ENCODE results near the gene COL21A1. TPM values are rescaled to one million over a fixed set of nuclear protein-coding genes. Genes with fewer than 3 reads are reported as not detected.

Gene COL21A1
- total RNA-seq, 1 donor from 2014 or later, result 0.57 TPM

GRCh38 chr6:56024931-56025330 lies 222.4 kb downstream of the COL21A1 start:
- Mint-ChIP-seq H3K27me3 (ENCODE audit: low read depth, unreplicated experiment) (no peaks in the 10 kb centered on the region), H3K4me3 (ENCODE audit: unreplicated experiment) (no peak overlapping the region), H3K9me3 (ENCODE audit: unreplicated experiment) (no peaks in the 10 kb centered on the region), H3K36me3 (ENCODE audit: low read depth, unreplicated experiment) (no peaks in the 10 kb centered on the region), H3K4me1 (ENCODE audit: low read depth, unreplicated experiment) (peaks cover 3% of the 10 kb centered on the region), H3K27ac (ENCODE audit: unreplicated experiment) (no peak overlapping the region)
- H3K4me1 ChIP-seq (ENCODE audit: insufficient read depth, low read length), result no peaks in the 10 kb centered on the region
- no peaks in the 10 kb centered on the region for H3K9me3 ChIP-seq (ENCODE audit: insufficient read depth, low read depth, low read length)
- H3K79me2 ChIP-seq (ENCODE audit: insufficient read depth, low read length), result no peaks in the 10 kb centered on the region
- no peak for DNase-seq (ENCODE audit: low read depth)
- H4K20me1 ChIP-seq (ENCODE audit: insufficient read depth, low read length), result no peaks in the 10 kb centered on the region
- H3K4me3 ChIP-seq (ENCODE audit: insufficient read depth, low read depth, low read length), result no peak overlapping the region
- no peak for TF ChIP-seq EZH2 (IDR thresholded peaks at IDR 0.05; ENCODE audit: insufficient read depth, low read length)
- TF ChIP-seq CTCF (IDR thresholded peaks at IDR 0.05; ENCODE audit: insufficient read depth, low read depth, low read length), result no peak
- no peaks in the 10 kb centered on the region for H3K36me3 ChIP-seq (ENCODE audit: insufficient read depth, low read length)
- no peak overlapping the region for H3K4me2 ChIP-seq (ENCODE audit: low read length)
- H3K9ac ChIP-seq (ENCODE audit: low read length), result no peak overlapping the region
- H3K27ac ChIP-seq (ENCODE audit: low read depth, low read length), result no peak overlapping the region
- no peak for FAIRE-seq
- no peaks in the 10 kb centered on the region for H3K27me3 ChIP-seq (ENCODE audit: insufficient read depth, low read length)
- no peak overlapping the region for H2AFZ ChIP-seq (ENCODE audit: low read depth, low read length)

GRCh38 chr6:56023829-56024228 lies 223.6 kb downstream of the COL21A1 start:
- FAIRE-seq, result no peak
- H3K27ac Mint-ChIP-seq (ENCODE audit: unreplicated experiment), result no peak overlapping the region

More at GRCh38 chr6:56023829-56024228, 223.6 kb downstream of the COL21A1 start:
- Mint-ChIP-seq H3K36me3 (ENCODE audit: low read depth, unreplicated experiment) (no peaks in the 10 kb centered on the region), H3K4me3 (ENCODE audit: unreplicated experiment) (no peak overlapping the region), H3K27me3 (ENCODE audit: low read depth, unreplicated experiment) (no peaks in the 10 kb centered on the region), H3K9me3 (ENCODE audit: unreplicated experiment) (no peaks in the 10 kb centered on the region), H3K4me1 (ENCODE audit: low read depth, unreplicated experiment) (peaks cover 3% of the 10 kb centered on the region)
- no peak for TF ChIP-seq EZH2 (IDR thresholded peaks at IDR 0.05; ENCODE audit: insufficient read depth, low read length)
- no peak for TF ChIP-seq CTCF (IDR thresholded peaks at IDR 0.05; ENCODE audit: insufficient read depth, low read depth, low read length)
- H3K36me3 ChIP-seq (ENCODE audit: insufficient read depth, low read length), result no peaks in the 10 kb centered on the region
- no peaks in the 10 kb centered on the region for H3K79me2 ChIP-seq (ENCODE audit: insufficient read depth, low read length)
- H3K4me1 ChIP-seq (ENCODE audit: insufficient read depth, low read length), result no peaks in the 10 kb centered on the region
- no peaks in the 10 kb centered on the region for H3K9me3 ChIP-seq (ENCODE audit: insufficient read depth, low read depth, low read length)
- no peak overlapping the region for H3K4me3 ChIP-seq (ENCODE audit: insufficient read depth, low read depth, low read length)
- H3K9ac ChIP-seq (ENCODE audit: low read length), result no peak overlapping the region
- DNase-seq (ENCODE audit: low read depth), result no peak
- no peak overlapping the region for H2AFZ ChIP-seq (ENCODE audit: low read depth, low read length)
- H3K4me2 ChIP-seq (ENCODE audit: low read length), result no peak overlapping the region
- no peaks in the 10 kb centered on the region for H4K20me1 ChIP-seq (ENCODE audit: insufficient read depth, low read length)
- H3K27ac ChIP-seq (ENCODE audit: low read depth, low read length), result no peak overlapping the region
- no peaks in the 10 kb centered on the region for H3K27me3 ChIP-seq (ENCODE audit: insufficient read depth, low read length)
